ENCODE results near the gene M1AP.

M1AP gene

DNA sequence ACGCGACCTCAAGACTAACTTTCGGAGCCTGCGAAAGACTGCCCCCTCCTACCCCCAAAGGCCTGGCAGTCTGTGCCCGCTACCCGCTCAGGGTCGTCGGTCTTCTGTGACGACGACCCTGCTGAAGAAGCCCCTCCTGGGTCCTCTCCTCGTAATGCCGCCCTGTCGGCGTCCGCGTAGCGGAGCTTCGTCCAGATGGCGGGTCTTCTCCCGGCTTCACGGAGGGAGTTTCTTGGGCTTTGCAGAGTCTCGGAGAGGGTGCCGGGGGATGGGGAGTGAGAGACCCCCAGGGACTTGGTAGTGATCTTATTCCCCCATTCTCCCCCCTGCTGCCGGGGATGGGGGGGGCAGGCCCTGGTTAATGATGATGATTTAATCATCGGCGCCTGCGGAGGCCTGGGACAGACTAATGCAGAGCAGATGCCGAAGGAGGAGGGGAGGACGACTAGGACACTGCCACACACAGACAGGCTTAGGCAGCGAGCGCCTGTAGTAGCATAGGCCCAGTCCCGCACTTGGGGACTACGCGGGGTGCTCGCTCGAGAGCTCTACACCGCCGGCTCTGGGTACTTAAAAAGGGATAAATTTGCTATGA, 140.1 kb downstream of the M1AP start:
- Histone ChIP-seq H3K9ac (ENCODE audit: low read length in 5 of 5) (peak overlapping the region in 4 of 5 donors; percentile 83 to 96 (median 94)), H3K27ac (ENCODE audit: low read depth, low read length) (peak overlapping the region; percentile 94), H3K36me3 (ENCODE audit: control insufficient read depth in 5 of 5, insufficient read depth in 5 of 5, low read length in 5 of 5) (peaks cover 0 to 14% (median 11%) of the 10 kb centered on the region in 5 donors), H3K9me3 (ENCODE audit: control insufficient read depth in 5 of 5, low read length in 5 of 5) (no peaks in the 10 kb centered on the region), H3K27me3 (ENCODE audit: control insufficient read depth in 5 of 5, insufficient read depth in 4 of 5, low read length in 5 of 5) (peaks cover 12 to 27% (median 22%) of the 10 kb centered on the region in 5 donors), H3K4me1 (ENCODE audit: control insufficient read depth in 5 of 5, insufficient read depth in 5 of 5, low read length in 5 of 5) (peaks cover 6 to 48% (median 47%) of the 10 kb centered on the region in 5 donors), H3K4me3 (ENCODE audit: low read depth in 1 of 5, low read length in 5 of 5) (peak overlapping the region; percentile 82 to 100 (median 99))

Data from subcutaneous abdominal adipose tissue (tissue), 5 donors.